Caco-2 (cell line): ENCODE results near the gene STAT2. TPM values are rescaled to one million over a fixed set of nuclear protein-coding genes. Genes with fewer than 3 reads are reported as not detected.

Source experiments
- BruUV-seq: library from RNA; stranded (reverse); fragments of 400-500 nt; replicated peaks from 2 replicates; lab custom pipeline; 2021; lab: Mats Ljungman, UMichigan
- CTCF ChIA-PET: fragments of 300-600 bp; sonication (Branson Sonifier 250); formaldehyde crosslinking; loops from one replicate; lab custom pipeline; 2022; ENCODE audit warnings: antibody characterized with exemption; lab: Charles Lee
- POLR2A ChIA-PET: fragments of 300-600 bp; sonication (Branson Sonifier 250); formaldehyde crosslinking; loops from one replicate; lab custom pipeline; 2022; ENCODE audit warnings: antibody characterized with exemption; lab: Charles Lee
- DNase-seq, 2 experiments: peaks; one replicate each; pipeline versions ENCODE4 v3.0.0 to v3.0.0-alpha.2; 2020 to 2022
- H3K27me3 ChIP-seq: replicated peaks from 2 replicates; pipeline ENCODE4 v1.6.0; 2011; ENCODE audit warnings: low read length; ENCODE audit not compliant: control insufficient read depth, insufficient read depth
- H3K36me3 ChIP-seq: 2 replicates; pipeline ENCODE4 v1.5.1; 2011; ENCODE audit warnings: low read length; ENCODE audit not compliant: control insufficient read depth, insufficient read depth
- H3K4me1 ChIP-seq: fragments of 250-450 bp; sonication (Bioruptor Pico); 2 replicates; pipeline ENCODE4 v1.5.1; 2020; ENCODE audit warnings: mild to moderate bottlenecking
- H3K4me3 ChIP-seq: 2 replicates; pipeline ENCODE4 v1.5.1; 2011; ENCODE audit warnings: low read depth, mild to moderate bottlenecking, control low read depth, low read length
- H3K9me3 ChIP-seq: fragments of 250-450 bp; sonication (Bioruptor Pico); 2 replicates; pipeline ENCODE4 v1.5.1; 2020; ENCODE audit warnings: mild to moderate bottlenecking, moderate library complexity
- H3K27ac Mint-ChIP-seq: one replicate; pipeline ENCODE4 v1.8.0; 2022; ENCODE audit warnings: mixed read lengths; ENCODE audit not compliant: unreplicated experiment
- H3K27me3 Mint-ChIP-seq: one replicate; pipeline ENCODE4 v1.8.0; 2022; ENCODE audit warnings: mixed read lengths; ENCODE audit not compliant: insufficient read depth, unreplicated experiment
- H3K36me3 Mint-ChIP-seq: one replicate; pipeline ENCODE4 v1.8.0; 2022; ENCODE audit warnings: mild to moderate bottlenecking, mixed read lengths; ENCODE audit not compliant: insufficient read depth, unreplicated experiment
- H3K4me1 Mint-ChIP-seq: one replicate; pipeline ENCODE4 v1.8.0; 2022; ENCODE audit warnings: low read depth, mixed read lengths; ENCODE audit not compliant: unreplicated experiment
- H3K4me3 Mint-ChIP-seq: one replicate; pipeline ENCODE4 v1.8.0; 2022; ENCODE audit warnings: mild to moderate bottlenecking, moderate library complexity, mixed read lengths; ENCODE audit not compliant: unreplicated experiment
- H3K9me3 Mint-ChIP-seq: one replicate; pipeline ENCODE4 v1.8.0; 2022; ENCODE audit warnings: mixed read lengths; ENCODE audit not compliant: unreplicated experiment
- intact Hi-C: fragments of 100-400 bp; cut with micrococcal nuclease; formaldehyde crosslinking; loops from one replicate; pipeline ENCODE4 v1.10.0; 2022; ENCODE audit not compliant: unreplicated experiment
- total RNA-seq: library from RNA; stranded (reverse); gene quantifications from 2 replicates; pipeline ENCODE4 v1.2.3, GENCODE V29; 2022
- TF ChIP-seq, protein P1 (sequence below), 2 experiments: fragments of 200-600 bp in 1 of 2; IDR thresholded peaks; 1 replicate in 1 of 2; 2 replicates in 1 of 2; pipeline versions ENCODE4 v1.5.1 to v1.8.0; 2011 to 2022; ENCODE audit warnings: antibody characterized with exemption in 1 of 2, control low read depth in 1 of 2, inconsistent platforms in 1 of 2, low read depth in 1 of 2, low read length in 1 of 2, mild to moderate bottlenecking in 1 of 2, moderate library complexity in 1 of 2; ENCODE audit not compliant: insufficient read depth in 1 of 2, severe bottlenecking in 1 of 2, unreplicated experiment in 1 of 2

The STAT2 gene
- total RNA-seq, 1 experiment from 2014 or later: 76.7 TPM

DNA sequence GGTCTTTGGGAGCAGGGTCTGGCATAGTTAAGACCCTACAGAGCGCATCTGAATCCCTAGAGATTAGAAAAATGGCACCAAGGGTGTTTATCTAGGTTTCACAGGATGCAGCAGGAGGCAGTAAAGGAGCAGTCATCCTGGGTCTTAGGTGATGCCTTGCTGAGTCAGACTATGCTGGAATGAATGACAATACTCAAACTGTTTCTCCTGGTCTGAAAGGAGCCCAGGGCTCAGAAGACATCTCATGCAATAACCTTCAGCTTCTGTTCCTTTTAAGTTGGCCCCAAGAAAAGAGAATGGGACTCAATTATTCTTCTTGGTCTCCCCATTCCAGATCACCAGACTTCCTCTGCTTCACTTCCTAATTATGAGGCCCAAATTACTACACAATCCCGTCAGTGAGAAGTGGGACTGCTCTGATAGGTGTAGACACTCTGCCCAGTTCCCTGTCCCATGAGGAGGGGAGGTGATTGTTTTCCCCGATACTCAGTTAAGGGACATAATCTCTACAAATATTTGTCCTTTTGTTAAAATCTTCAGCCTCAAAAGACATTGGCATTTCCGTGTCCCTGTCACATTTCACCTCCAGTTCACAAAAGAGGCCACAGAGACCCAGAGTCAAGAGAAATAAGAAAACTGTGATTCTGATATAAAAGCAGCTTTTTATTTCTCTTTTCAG lies 17.5 kb upstream of the STAT2 start:
- H3K36me3 ChIP-seq: no peaks in the 10 kb centered on the region
- Mint-ChIP-seq H3K9me3 (no peaks in the 10 kb centered on the region), H3K27ac (peak overlapping the region; percentile 61), H3K4me1 (peaks cover 15% of the 10 kb centered on the region), H3K27me3 (no peaks in the 10 kb centered on the region), H3K36me3 (no peaks in the 10 kb centered on the region), H3K4me3 (peak overlapping the region; percentile 4)
- CTCF ChIA-PET: interaction anchor here (1.2 to 1.5 kb wide), 3 partner anchors 18 to 87 kb away, joined by 3 to 8 read pairs (median 6); partner anchors contain the start of gene STAT2
- intact Hi-C loops: loop anchor here (1.0 kb wide), 2 partner anchors 17 to 87 kb away; partner anchors contain the start of gene STAT2
- H3K27me3 ChIP-seq: no peaks in the 10 kb centered on the region
- H3K4me1 ChIP-seq: peaks cover 25% of the 10 kb centered on the region
- no peak overlapping the region for H3K4me3 ChIP-seq
- POLR2A ChIA-PET: interaction anchor here (1.0 kb wide), 1 partner anchor 18 kb away, joined by 6 read pairs; the partner anchor contains the start of gene STAT2
- DNase-seq: peak in 1 of 2 experiments; percentile 45
- peaks cover 7% of the 10 kb centered on the region; the same call in 1 of the 2 replicates for H3K9me3 ChIP-seq
- TF ChIP-seq, protein P1, sequence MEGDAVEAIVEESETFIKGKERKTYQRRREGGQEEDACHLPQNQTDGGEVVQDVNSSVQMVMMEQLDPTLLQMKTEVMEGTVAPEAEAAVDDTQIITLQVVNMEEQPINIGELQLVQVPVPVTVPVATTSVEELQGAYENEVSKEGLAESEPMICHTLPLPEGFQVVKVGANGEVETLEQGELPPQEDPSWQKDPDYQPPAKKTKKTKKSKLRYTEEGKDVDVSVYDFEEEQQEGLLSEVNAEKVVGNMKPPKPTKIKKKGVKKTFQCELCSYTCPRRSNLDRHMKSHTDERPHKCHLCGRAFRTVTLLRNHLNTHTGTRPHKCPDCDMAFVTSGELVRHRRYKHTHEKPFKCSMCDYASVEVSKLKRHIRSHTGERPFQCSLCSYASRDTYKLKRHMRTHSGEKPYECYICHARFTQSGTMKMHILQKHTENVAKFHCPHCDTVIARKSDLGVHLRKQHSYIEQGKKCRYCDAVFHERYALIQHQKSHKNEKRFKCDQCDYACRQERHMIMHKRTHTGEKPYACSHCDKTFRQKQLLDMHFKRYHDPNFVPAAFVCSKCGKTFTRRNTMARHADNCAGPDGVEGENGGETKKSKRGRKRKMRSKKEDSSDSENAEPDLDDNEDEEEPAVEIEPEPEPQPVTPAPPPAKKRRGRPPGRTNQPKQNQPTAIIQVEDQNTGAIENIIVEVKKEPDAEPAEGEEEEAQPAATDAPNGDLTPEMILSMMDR (IDR thresholded peaks at IDR 0.05; ENCODE audit: insufficient read depth in 1 of 2, low read depth in 1 of 2, low read length in 1 of 2, severe bottlenecking in 1 of 2, unreplicated experiment in 1 of 2): no peak
- BruUV-seq: no TSS peak

DNA sequence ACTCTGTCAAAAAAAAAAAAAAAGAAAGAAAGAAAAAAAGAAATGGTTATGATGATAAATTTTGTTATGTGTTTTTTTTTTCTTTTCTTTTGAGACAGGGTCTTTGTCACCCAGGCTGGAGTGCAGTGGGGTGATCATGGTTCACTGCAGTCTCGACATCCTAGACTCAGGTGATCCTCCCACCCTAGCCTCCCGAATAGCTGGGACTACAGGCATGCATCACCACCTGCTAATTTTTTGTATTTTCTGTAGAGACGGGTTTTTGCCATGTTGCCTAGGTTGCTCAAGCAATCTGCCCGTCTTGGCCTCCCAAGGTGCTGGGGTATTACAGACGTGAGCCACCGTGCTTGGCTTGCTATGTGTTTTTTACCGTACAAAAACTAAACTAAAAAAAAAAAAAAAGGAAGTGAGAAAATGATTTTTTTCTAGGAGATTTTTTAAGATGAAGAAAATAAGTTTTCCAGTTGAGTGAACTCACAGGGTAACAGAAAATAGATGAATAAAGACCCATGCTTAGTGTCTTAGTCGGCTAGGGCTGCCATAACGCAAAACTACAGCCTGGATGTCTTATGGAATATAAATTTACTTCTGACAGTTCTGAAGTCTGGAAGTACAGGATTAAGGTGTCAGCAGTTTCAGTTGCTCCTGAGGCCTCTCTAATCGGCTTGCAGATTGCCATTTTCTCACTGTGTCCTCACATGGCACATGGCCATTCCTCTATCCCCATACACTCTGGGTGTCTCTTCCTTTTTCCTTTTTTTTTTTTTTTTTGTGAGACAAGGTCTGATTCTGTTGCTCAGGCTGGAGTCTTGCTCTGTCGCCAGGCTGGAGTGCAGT lies 15.9 kb upstream of the STAT2 start:
- TF ChIP-seq, protein P1 (IDR thresholded peaks at IDR 0.05; ENCODE audit: insufficient read depth in 1 of 2, low read depth in 1 of 2, low read length in 1 of 2, severe bottlenecking in 1 of 2, unreplicated experiment in 1 of 2): no peak
- Histone ChIP-seq H3K27me3 (no peaks in the 10 kb centered on the region), H3K9me3 (peaks cover 9% of the 10 kb centered on the region; the same call in 1 of the 2 replicates), H3K4me1 (peaks cover 25% of the 10 kb centered on the region), H3K36me3 (no peaks in the 10 kb centered on the region), H3K4me3 (no peak overlapping the region)
- H3K4me1 Mint-ChIP-seq: peaks cover 15% of the 10 kb centered on the region
- BruUV-seq: no TSS peak
- no peak overlapping the region for H3K4me3 Mint-ChIP-seq
- H3K27ac Mint-ChIP-seq: peak overlapping the region; percentile 61
- intact Hi-C loops: no loop called here
- CTCF ChIA-PET: interaction anchor here (1.3 kb wide), 1 partner anchor 88 kb away, joined by 5 read pairs; no protein-coding TSS in a partner anchor
- no peaks in the 10 kb centered on the region for H3K9me3 Mint-ChIP-seq
- POLR2A ChIA-PET: interaction anchor here (0.7 to 1.2 kb wide), 2 partner anchors 59 to 60 kb away, joined by 5 to 6 read pairs; partner anchors contain the start of gene CNPY2
- H3K27me3 Mint-ChIP-seq: no peaks in the 10 kb centered on the region
- no peak for DNase-seq
- no peaks in the 10 kb centered on the region for H3K36me3 Mint-ChIP-seq
